ENCODE data around the gene NBR1. TPM values are rescaled to one million over a fixed set of nuclear protein-coding genes. Genes with fewer than 3 reads are reported as not detected.
A peak's percentile ranks its signal among the peaks of the same experiment; 100 is the strongest.
"Not testable (repeated sequence)": the region's sequence is repeated elsewhere in the genome, so short reads cannot be mapped to it uniquely, and the experiment has no call there.

The NBR1 gene
- total and polyA plus RNA-seq, 3 donors from 2014 or later = 146 to 302 (median 244) TPM

GRCh38 chr17:43129671-43130010 is 41.4 kb upstream of the NBR1 start:
- Histone ChIP-seq H3K36me3 (ENCODE audit: low read depth, missing control alignments) (no peaks in the 10 kb centered on the region), H3K4me3 (no peak overlapping the region), H3K27me3 (no peaks in the 10 kb centered on the region), H3K9me3 (no peaks in the 10 kb centered on the region), H3K27ac (peak overlapping the region in 1 of 2 donors; percentile 7), H3K4me1 (peaks cover 6% of the 10 kb centered on the region)
- 72 to 81% methylated on average over 11 of the region's 11 CpGs for WGBS, 2 donors
- intact Hi-C loops (cut with DNase I; ENCODE audit: low total_unique reads) = no loop called here
- TF ChIP-seq POLR2A (IDR thresholded peaks at IDR 0.05) = no peak
- DNase-seq = no peak

- no peak for DNase-seq
- intact Hi-C loops (cut with DNase I; ENCODE audit: low total_unique reads) = no loop called here
- no peaks in the 10 kb centered on the region for H3K27me3 ChIP-seq
- WGBS, 2 donors = 84 to 86% methylated on average over 2 of the region's 2 CpGs
- TF ChIP-seq POLR2A (IDR thresholded peaks at IDR 0.05) (no peak), CTCF (IDR thresholded peaks at IDR 0.05) (no peak)
- H3K9me3 ChIP-seq = no peaks in the 10 kb centered on the region
- no peaks in the 10 kb centered on the region for H3K36me3 ChIP-seq (ENCODE audit: low read depth, missing control alignments)
- no peak overlapping the region for H3K4me3 ChIP-seq
- no peak overlapping the region for H3K27ac ChIP-seq
- no peaks in the 10 kb centered on the region for H3K4me1 ChIP-seq
Observed at GRCh38 chr17:43132117-43132516, 38.9 kb upstream of the NBR1 start.

GRCh38 chr17:43133439-43133838 is 37.6 kb upstream of the NBR1 start:
- WGBS, 2 donors = 95 to 98% methylated on average over 5 of the region's 5 CpGs
- H3K27me3 ChIP-seq; H3K36me3 ChIP-seq (ENCODE audit: low read depth, missing control alignments); DNase-seq; H3K27ac ChIP-seq; H3K9me3 ChIP-seq; intact Hi-C loops (cut with DNase I; ENCODE audit: low total_unique reads); H3K4me3 ChIP-seq; H3K4me1 ChIP-seq: not testable (repeated sequence)

GRCh38 chr17:43134774-43135453 is 36.1 kb upstream of the NBR1 start:
- no peak overlapping the region for H3K4me3 ChIP-seq
- H3K36me3 ChIP-seq (ENCODE audit: low read depth, missing control alignments) = no peaks in the 10 kb centered on the region
- H3K4me1 ChIP-seq = no peaks in the 10 kb centered on the region
- no peaks in the 10 kb centered on the region for H3K27me3 ChIP-seq
- intact Hi-C loops (cut with DNase I; ENCODE audit: low total_unique reads) = no loop called here
- no peaks in the 10 kb centered on the region for H3K9me3 ChIP-seq
- no peak for DNase-seq
- TF ChIP-seq POLR2A (IDR thresholded peaks at IDR 0.05) (no peak), CTCF (IDR thresholded peaks at IDR 0.05) (no peak)
- no peak overlapping the region for H3K27ac ChIP-seq
- WGBS, 2 donors = 86 to 96% methylated on average over 23 to 25 of the region's 25 CpGs

GRCh38 chr17:43135454-43135819 is 35.6 kb upstream of the NBR1 start:
- 93 to 97% methylated on average over 19 of the region's 19 CpGs for WGBS, 2 donors
- Histone ChIP-seq H3K36me3 (ENCODE audit: low read depth, missing control alignments) (no peaks in the 10 kb centered on the region), H3K4me3 (no peak overlapping the region), H3K4me1 (no peaks in the 10 kb centered on the region), H3K27ac (no peak overlapping the region), H3K27me3 (no peaks in the 10 kb centered on the region), H3K9me3 (no peaks in the 10 kb centered on the region)
- no peak for DNase-seq
- no peak for TF ChIP-seq CTCF (IDR thresholded peaks at IDR 0.05)
- no peak for TF ChIP-seq POLR2A (IDR thresholded peaks at IDR 0.05)
- intact Hi-C loops (cut with DNase I; ENCODE audit: low total_unique reads) = no loop called here

- H3K4me1 ChIP-seq; H3K4me3 ChIP-seq; H3K27me3 ChIP-seq; H3K27ac ChIP-seq; H3K36me3 ChIP-seq (ENCODE audit: low read depth, missing control alignments); intact Hi-C loops (cut with DNase I; ENCODE audit: low total_unique reads); DNase-seq; H3K9me3 ChIP-seq: not testable (repeated sequence)
- 87 to 93% methylated on average over 3 of the region's 3 CpGs for WGBS, 2 donors
Observed at GRCh38 chr17:43136574-43136973, 34.4 kb upstream of the NBR1 start.

- 73 to 74% methylated on average over 4 of the region's 4 CpGs for WGBS, 2 donors
- H3K36me3 ChIP-seq (ENCODE audit: low read depth, missing control alignments); H3K4me1 ChIP-seq; H3K27ac ChIP-seq; H3K9me3 ChIP-seq; H3K4me3 ChIP-seq; DNase-seq; intact Hi-C loops (cut with DNase I; ENCODE audit: low total_unique reads); H3K27me3 ChIP-seq: not testable (repeated sequence)
Observed at GRCh38 chr17:43138531-43138930, 32.5 kb upstream of the NBR1 start.
